ENCODE results near the gene RANBP17. TPM values are rescaled to one million over a fixed set of nuclear protein-coding genes. Genes with fewer than 3 reads are reported as not detected.

RANBP17 gene
- polyA plus RNA-seq, 4 donors, result 0.67 to 6.1 (median 1.2) TPM

- H3K4me3 ChIP-seq (ENCODE audit: low read depth in 1 of 3, low read length in 3 of 3), result no peak overlapping the region
- H3K27me3 ChIP-seq (ENCODE audit: control insufficient read depth in 3 of 3, insufficient read depth in 3 of 3, low read length in 3 of 3), result no peaks in the 10 kb centered on the region
- H3K27ac ChIP-seq (ENCODE audit: low read depth in 1 of 3, low read length in 2 of 3), result no peak overlapping the region
- H3K36me3 ChIP-seq (ENCODE audit: control insufficient read depth in 3 of 3, insufficient read depth in 2 of 3, low read depth in 1 of 3, low read length in 3 of 3), result no peaks in the 10 kb centered on the region
- FAIRE-seq, result no peak
- peaks cover 0 to 7% of the 10 kb centered on the region in 2 donors for H3K9me3 ChIP-seq (ENCODE audit: control insufficient read depth in 2 of 2, insufficient read depth in 1 of 2, low read depth in 1 of 2, low read length in 1 of 2)
- WGBS, 3 donors, result 81 to 92% (median 91%) methylated on average over 4 of the region's 4 CpGs
- DNase-seq, result no peak
- no peaks in the 10 kb centered on the region for H3K4me1 ChIP-seq (ENCODE audit: control insufficient read depth in 3 of 3, insufficient read depth in 2 of 3, low read depth in 1 of 3, low read length in 2 of 3)
Observed at GRCh38 chr5:170875811-170876210, 14.0 kb downstream of the RANBP17 start.

DNA sequence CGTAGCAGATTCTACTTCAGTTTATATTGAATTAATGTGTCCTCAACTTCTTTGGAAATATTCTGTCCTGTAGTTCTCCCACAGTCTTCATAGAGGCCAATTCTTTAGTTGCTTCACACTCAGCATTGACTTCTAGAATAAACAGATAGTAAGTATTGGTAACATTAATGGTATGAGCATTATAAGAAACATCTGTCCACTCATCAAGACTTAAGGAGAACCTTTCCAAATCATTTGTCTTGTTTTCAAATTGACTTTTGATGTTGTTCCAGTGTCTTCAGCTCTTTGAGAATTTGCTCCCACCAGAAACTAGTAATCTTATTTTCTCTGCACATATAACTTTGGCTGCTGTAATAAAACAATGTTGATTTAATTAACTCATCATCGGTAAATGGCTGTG lies 18.3 kb downstream of the RANBP17 start:
- DNase-seq, result no peak
- 82 to 95% (median 87%) methylated on average over 2 of the region's 2 CpGs for WGBS, 3 donors

DNA sequence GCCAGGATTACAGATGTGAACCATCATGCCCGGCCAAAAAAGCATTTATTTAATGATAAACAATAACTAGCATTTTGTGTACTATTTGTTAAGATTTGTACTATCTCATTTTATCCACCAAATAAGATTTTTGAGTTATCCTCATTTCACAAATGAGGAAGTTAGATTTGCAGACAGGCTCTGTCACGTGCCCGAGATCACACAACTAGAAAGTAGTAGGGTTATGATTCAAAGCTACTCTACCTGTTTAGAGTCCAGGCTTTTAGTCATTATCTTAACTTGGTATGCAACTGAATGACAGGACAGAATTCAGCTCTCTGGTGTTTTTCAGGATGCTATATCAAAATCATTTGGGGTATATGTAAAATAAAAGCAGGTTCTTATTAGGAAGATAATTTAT lies 20.5 kb downstream of the RANBP17 start:
- whole genome bisulfite sequencing, 3 donors, result 85 to 95% (median 90%) methylated on average over 3 of the region's 3 CpGs
- Histone ChIP-seq H3K27ac (ENCODE audit: low read depth in 1 of 3, low read length in 2 of 3) (no peak overlapping the region), H3K4me1 (ENCODE audit: control insufficient read depth in 3 of 3, insufficient read depth in 2 of 3, low read depth in 1 of 3, low read length in 2 of 3) (no peaks in the 10 kb centered on the region), H3K27me3 (ENCODE audit: control insufficient read depth in 3 of 3, insufficient read depth in 3 of 3, low read length in 3 of 3) (no peaks in the 10 kb centered on the region), H3K9me3 (ENCODE audit: control insufficient read depth in 2 of 2, insufficient read depth in 1 of 2, low read depth in 1 of 2, low read length in 1 of 2) (no peaks in the 10 kb centered on the region), H3K4me3 (ENCODE audit: low read depth in 1 of 3, low read length in 3 of 3) (no peak overlapping the region), H3K36me3 (ENCODE audit: control insufficient read depth in 3 of 3, insufficient read depth in 2 of 3, low read depth in 1 of 3, low read length in 3 of 3) (no peaks in the 10 kb centered on the region)
- DNase-seq (no peak), FAIRE-seq (no peak)

More for the DNA sequence above, 18.3 kb downstream of the RANBP17 start:
- FAIRE-seq, result no peak
- H3K4me1 ChIP-seq (ENCODE audit: control insufficient read depth in 3 of 3, insufficient read depth in 2 of 3, low read depth in 1 of 3, low read length in 2 of 3), result no peaks in the 10 kb centered on the region
- H3K27me3 ChIP-seq (ENCODE audit: control insufficient read depth in 3 of 3, insufficient read depth in 3 of 3, low read length in 3 of 3), result no peaks in the 10 kb centered on the region
- H3K27ac ChIP-seq (ENCODE audit: low read depth in 1 of 3, low read length in 2 of 3), result no peak overlapping the region
- peaks cover 0 to 1% of the 10 kb centered on the region in 2 donors for H3K9me3 ChIP-seq (ENCODE audit: control insufficient read depth in 2 of 2, insufficient read depth in 1 of 2, low read depth in 1 of 2, low read length in 1 of 2)
- H3K36me3 ChIP-seq (ENCODE audit: control insufficient read depth in 3 of 3, insufficient read depth in 2 of 3, low read depth in 1 of 3, low read length in 3 of 3), result no peaks in the 10 kb centered on the region
- H3K4me3 ChIP-seq (ENCODE audit: low read depth in 1 of 3, low read length in 3 of 3), result no peak overlapping the region

- Histone ChIP-seq H3K4me1 (ENCODE audit: control insufficient read depth in 3 of 3, insufficient read depth in 2 of 3, low read depth in 1 of 3, low read length in 2 of 3) (no peaks in the 10 kb centered on the region), H3K27me3 (ENCODE audit: control insufficient read depth in 3 of 3, insufficient read depth in 3 of 3, low read length in 3 of 3) (no peaks in the 10 kb centered on the region), H3K4me3 (ENCODE audit: low read depth in 1 of 3, low read length in 3 of 3) (no peak overlapping the region), H3K9me3 (ENCODE audit: control insufficient read depth in 2 of 2, insufficient read depth in 1 of 2, low read depth in 1 of 2, low read length in 1 of 2) (no peaks in the 10 kb centered on the region), H3K27ac (ENCODE audit: low read depth in 1 of 3, low read length in 2 of 3) (no peak overlapping the region), H3K36me3 (ENCODE audit: control insufficient read depth in 3 of 3, insufficient read depth in 2 of 3, low read depth in 1 of 3, low read length in 3 of 3) (no peaks in the 10 kb centered on the region)
- FAIRE-seq, result no peak
- DNase-seq, result no peak
Observed at GRCh38 chr5:170885256-170885655, 23.4 kb downstream of the RANBP17 start.

DNA sequence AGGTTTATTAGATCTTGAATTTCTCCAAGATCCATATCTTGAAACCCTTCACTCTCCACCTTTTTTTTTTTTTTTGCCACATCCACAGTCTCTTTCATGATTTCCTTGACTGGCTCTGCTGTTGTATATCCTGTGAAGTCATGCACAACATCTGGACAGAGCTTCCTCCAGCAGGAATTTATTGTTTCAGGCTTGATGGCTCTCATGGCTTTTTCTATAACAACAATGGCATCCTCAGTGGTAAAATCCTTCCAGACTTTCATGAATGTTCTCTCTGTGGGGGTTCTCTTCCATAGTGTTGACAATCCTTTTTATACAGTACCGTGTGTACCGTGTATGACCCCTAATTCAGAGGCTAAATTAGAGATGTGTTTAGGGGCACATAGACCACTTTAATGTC lies 24.0 kb downstream of the RANBP17 start:
- Histone ChIP-seq H3K27ac (ENCODE audit: low read depth in 1 of 3, low read length in 2 of 3) (no peak overlapping the region), H3K4me1 (ENCODE audit: control insufficient read depth in 3 of 3, insufficient read depth in 2 of 3, low read depth in 1 of 3, low read length in 2 of 3) (no peaks in the 10 kb centered on the region), H3K36me3 (ENCODE audit: control insufficient read depth in 3 of 3, insufficient read depth in 2 of 3, low read depth in 1 of 3, low read length in 3 of 3) (no peaks in the 10 kb centered on the region), H3K9me3 (ENCODE audit: control insufficient read depth in 2 of 2, insufficient read depth in 1 of 2, low read depth in 1 of 2, low read length in 1 of 2) (no peaks in the 10 kb centered on the region), H3K27me3 (ENCODE audit: control insufficient read depth in 3 of 3, insufficient read depth in 3 of 3, low read length in 3 of 3) (no peaks in the 10 kb centered on the region), H3K4me3 (ENCODE audit: low read depth in 1 of 3, low read length in 3 of 3) (no peak overlapping the region)
- no peak for FAIRE-seq
- no peak for DNase-seq
- 61 to 73% (median 70%) methylated on average over 2 of the region's 2 CpGs for WGBS, 3 donors

DNA sequence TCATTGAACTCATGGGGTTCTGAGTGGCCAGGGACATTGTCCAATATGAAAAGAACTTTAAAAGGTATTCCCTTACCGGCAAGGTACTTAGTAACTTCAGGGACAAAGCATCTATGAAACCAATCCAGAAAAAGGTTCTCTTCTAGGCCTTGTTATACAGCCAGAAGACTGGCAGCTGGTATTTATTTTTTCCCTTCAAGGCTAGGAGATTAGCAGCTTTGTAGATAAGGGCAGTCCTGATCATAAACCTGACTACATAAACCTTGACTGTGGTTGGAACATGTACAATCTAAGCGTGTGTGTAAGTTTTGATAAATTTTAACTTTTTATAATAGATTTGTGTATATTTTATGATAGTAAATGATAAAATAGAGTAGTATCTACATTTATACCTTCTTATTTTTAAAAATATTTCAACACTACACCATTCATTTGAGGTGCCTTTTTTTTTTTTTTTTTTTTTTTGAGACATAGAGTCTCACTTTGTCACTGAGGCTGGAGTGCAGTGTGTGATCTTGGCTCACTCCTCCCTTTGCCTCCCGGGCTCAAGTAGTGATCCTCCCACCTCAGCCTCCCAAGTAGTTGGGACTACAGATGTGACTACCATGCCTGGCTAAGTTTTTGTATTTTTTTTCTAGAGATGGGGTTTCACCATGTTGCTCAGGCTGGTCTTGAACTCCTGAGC lies 24.5 kb downstream of the RANBP17 start:
- 8 to 58% (median 33%) methylated on average over 3 of the region's 3 CpGs for WGBS, 3 donors
- FAIRE-seq (no peak), DNase-seq (peak; percentile 41 to 64)

DNA sequence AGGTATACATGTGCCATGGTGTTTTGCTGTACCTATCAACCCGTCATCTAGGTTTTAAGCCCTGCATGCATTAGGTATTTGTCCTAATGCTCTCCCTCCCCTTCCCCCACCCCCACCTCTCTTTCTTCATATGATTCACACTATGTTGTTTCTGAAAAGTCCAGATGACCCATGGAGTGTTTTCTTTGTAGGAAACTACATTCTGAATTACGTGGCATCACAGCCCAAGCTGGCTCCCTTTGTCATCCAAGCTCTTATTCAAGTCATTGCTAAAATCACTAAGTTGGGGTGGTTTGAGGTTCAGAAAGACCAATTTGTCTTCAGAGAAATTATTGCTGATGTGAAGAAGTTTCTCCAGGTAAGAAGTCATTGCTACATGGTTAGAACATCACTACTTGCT lies 30.4 kb downstream of the RANBP17 start:
- Histone ChIP-seq H3K27ac (ENCODE audit: low read depth in 1 of 3, low read length in 2 of 3) (no peak overlapping the region), H3K27me3 (ENCODE audit: control insufficient read depth in 3 of 3, insufficient read depth in 3 of 3, low read length in 3 of 3) (no peaks in the 10 kb centered on the region), H3K4me1 (ENCODE audit: control insufficient read depth in 3 of 3, insufficient read depth in 2 of 3, low read depth in 1 of 3, low read length in 2 of 3) (no peaks in the 10 kb centered on the region), H3K4me3 (ENCODE audit: low read depth in 1 of 3, low read length in 3 of 3) (no peak overlapping the region), H3K9me3 (ENCODE audit: control insufficient read depth in 2 of 2, insufficient read depth in 1 of 2, low read depth in 1 of 2, low read length in 1 of 2) (no peaks in the 10 kb centered on the region), H3K36me3 (ENCODE audit: control insufficient read depth in 3 of 3, insufficient read depth in 2 of 3, low read depth in 1 of 3, low read length in 3 of 3) (peaks cover 0 to 2% (median 2%) of the 10 kb centered on the region in 3 donors)
- FAIRE-seq (no peak), DNase-seq (no peak)
- WGBS, 3 donors, result 90 to 99% (median 96%) methylated on average over 2 of the region's 2 CpGs

More for the DNA sequence above, 24.5 kb downstream of the RANBP17 start:
- H3K36me3 ChIP-seq (ENCODE audit: control insufficient read depth in 3 of 3, insufficient read depth in 2 of 3, low read depth in 1 of 3, low read length in 3 of 3), result no peaks in the 10 kb centered on the region
- H3K9me3 ChIP-seq (ENCODE audit: control insufficient read depth in 2 of 2, insufficient read depth in 1 of 2, low read depth in 1 of 2, low read length in 1 of 2), result no peaks in the 10 kb centered on the region
- no peaks in the 10 kb centered on the region for H3K27me3 ChIP-seq (ENCODE audit: control insufficient read depth in 3 of 3, insufficient read depth in 3 of 3, low read length in 3 of 3)
- H3K4me1 ChIP-seq (ENCODE audit: control insufficient read depth in 3 of 3, insufficient read depth in 2 of 3, low read depth in 1 of 3, low read length in 2 of 3), result no peaks in the 10 kb centered on the region
- no peak overlapping the region for H3K4me3 ChIP-seq (ENCODE audit: low read depth in 1 of 3, low read length in 3 of 3)
- no peak overlapping the region for H3K27ac ChIP-seq (ENCODE audit: low read depth in 1 of 3, low read length in 2 of 3)

DNA sequence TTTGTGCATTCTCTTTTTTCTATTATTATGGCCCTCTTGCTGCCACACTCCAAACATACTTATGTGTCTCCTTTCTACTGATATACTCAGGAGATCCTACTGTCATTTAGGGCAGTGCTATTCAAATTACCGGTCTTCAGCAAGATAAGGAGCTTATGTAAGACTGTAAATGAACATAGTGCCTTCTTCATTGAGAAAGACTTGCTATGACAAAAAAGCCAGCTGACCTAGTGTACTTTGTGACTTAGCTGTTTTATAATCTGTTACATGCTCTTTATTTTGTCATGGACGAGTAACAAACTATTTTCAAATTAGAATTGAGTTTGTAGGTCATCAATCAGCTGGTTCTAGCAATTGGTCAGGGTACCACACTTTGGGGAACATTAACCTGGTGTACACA lies 32.8 kb downstream of the RANBP17 start:
- DNase-seq (peak in 1 of 2 donors; percentile 36), FAIRE-seq (no peak)
- H3K36me3 ChIP-seq (ENCODE audit: control insufficient read depth in 3 of 3, insufficient read depth in 2 of 3, low read depth in 1 of 3, low read length in 3 of 3), result peaks cover 0 to 2% (median 2%) of the 10 kb centered on the region in 3 donors
- no peaks in the 10 kb centered on the region for H3K27me3 ChIP-seq (ENCODE audit: control insufficient read depth in 3 of 3, insufficient read depth in 3 of 3, low read length in 3 of 3)
- H3K9me3 ChIP-seq (ENCODE audit: control insufficient read depth in 2 of 2, insufficient read depth in 1 of 2, low read depth in 1 of 2, low read length in 1 of 2), result no peaks in the 10 kb centered on the region
- H3K4me3 ChIP-seq (ENCODE audit: low read depth in 1 of 3, low read length in 3 of 3), result no peak overlapping the region
- WGBS, 3 donors, result 9 to 57% (median 35%) methylated on average over 2 of the region's 2 CpGs
- no peaks in the 10 kb centered on the region for H3K4me1 ChIP-seq (ENCODE audit: control insufficient read depth in 3 of 3, insufficient read depth in 2 of 3, low read depth in 1 of 3, low read length in 2 of 3)
- H3K27ac ChIP-seq (ENCODE audit: low read depth in 1 of 3, low read length in 2 of 3), result no peak overlapping the region

GRCh38 chr5:170896779-170897178 lies 35.0 kb downstream of the RANBP17 start:
- H3K27ac ChIP-seq (ENCODE audit: low read depth in 1 of 3, low read length in 2 of 3), result no peak overlapping the region
- H3K4me1 ChIP-seq (ENCODE audit: control insufficient read depth in 3 of 3, insufficient read depth in 2 of 3, low read depth in 1 of 3, low read length in 2 of 3), result no peaks in the 10 kb centered on the region
- H3K36me3 ChIP-seq (ENCODE audit: control insufficient read depth in 3 of 3, insufficient read depth in 2 of 3, low read depth in 1 of 3, low read length in 3 of 3), result peaks cover 0 to 2% (median 2%) of the 10 kb centered on the region in 3 donors
- H3K27me3 ChIP-seq (ENCODE audit: control insufficient read depth in 3 of 3, insufficient read depth in 3 of 3, low read length in 3 of 3), result no peaks in the 10 kb centered on the region
- no peaks in the 10 kb centered on the region for H3K9me3 ChIP-seq (ENCODE audit: control insufficient read depth in 2 of 2, insufficient read depth in 1 of 2, low read depth in 1 of 2, low read length in 1 of 2)
- no peak overlapping the region for H3K4me3 ChIP-seq (ENCODE audit: low read depth in 1 of 3, low read length in 3 of 3)
- FAIRE-seq, result no peak
- 77 to 93% (median 90%) methylated on average over 9 of the region's 9 CpGs for WGBS, 3 donors
- DNase-seq, result no peak
